ENCODE data around the gene ZNF521.

Gene ZNF521

DNA sequence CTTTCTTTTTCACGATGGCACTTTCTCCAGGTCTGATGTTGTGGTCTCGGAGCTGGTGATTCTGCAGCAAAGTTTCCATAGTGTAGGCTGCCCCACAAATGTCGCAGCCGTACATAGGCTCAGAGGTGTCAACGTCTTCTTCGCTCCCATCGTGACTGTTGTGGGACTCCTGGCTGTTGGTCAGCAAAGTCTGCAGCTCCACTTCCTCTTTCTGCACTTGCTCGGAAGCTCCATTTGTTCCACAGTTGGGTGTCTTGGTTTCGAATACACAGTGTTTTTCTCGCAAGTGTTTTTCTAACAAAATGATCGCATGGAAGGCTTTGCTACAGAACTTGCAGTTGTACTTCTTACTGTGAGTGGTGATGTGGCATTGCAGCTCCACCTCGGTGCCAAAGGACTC lies 126.8 kb downstream of the ZNF521 start:
- no peak for DNase-seq (ENCODE audit: low spot score)

DNA sequence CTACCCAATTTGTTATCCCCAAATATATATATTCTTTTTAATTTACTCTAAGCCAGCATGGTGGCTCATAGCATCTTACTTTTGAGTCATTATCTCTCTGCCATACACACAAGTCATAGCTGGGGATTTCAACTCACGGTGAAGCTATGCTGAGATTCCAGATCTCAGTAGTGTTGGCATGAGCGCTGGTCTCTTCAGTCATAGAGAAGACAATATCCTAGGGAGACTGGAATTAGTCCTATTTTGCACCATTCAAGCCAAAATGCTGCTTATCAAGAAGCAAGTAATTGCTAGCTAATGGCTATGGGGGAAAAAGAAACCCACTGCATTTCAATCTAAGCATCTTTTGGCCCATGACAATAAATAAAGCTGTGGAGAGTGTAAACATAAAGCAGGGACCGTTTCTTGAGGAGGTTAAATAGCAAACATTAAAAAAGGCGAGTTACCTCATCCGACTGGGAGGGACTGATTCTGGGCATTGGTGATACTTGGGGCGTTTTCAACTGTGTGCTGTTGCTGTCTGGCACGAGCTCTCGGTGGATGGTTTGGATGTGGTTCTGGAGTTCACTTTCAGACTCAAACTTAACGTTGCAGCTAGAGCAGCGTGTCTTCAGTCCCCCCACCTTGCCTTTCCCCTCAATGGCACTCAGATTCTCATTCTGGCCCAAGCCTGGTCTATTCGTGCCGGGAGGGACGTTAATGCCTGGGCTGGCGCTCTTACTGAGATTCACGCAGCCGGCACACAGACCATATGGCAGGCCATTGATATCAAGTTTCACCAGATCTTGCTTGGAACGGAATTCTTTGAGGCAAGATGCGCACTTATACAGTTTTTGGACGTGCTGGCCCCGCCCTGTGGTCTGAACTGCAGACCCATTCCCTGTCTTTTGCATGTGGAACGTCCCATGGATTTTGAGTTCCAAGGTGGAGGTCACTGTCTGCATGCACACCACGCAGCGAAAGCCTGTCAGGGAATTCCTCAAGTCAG lies 127.8 kb downstream of the ZNF521 start:
- DNase-seq (ENCODE audit: low spot score) = no peak

DNA sequence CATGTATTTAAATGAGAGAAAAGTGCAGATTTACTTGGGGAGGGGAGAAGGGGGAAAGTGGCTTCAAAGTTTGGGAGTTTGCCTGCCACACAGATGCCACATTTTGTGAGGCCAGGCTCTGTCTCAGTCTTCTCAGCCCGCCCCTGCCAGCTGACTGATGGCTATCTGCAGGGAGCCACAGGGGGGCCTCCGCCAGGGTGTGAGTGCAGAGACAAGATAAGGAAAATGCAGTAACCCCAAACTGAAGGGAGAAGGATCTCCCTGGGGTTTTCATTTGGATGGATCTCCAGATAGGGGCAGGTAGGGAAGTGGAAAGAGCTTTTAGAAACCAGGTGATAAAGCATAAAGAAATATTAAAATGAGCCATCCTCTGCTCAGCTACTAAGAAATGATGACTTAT lies 128.8 kb downstream of the ZNF521 start:
- DNase-seq (ENCODE audit: low spot score) = no peak

DNA sequence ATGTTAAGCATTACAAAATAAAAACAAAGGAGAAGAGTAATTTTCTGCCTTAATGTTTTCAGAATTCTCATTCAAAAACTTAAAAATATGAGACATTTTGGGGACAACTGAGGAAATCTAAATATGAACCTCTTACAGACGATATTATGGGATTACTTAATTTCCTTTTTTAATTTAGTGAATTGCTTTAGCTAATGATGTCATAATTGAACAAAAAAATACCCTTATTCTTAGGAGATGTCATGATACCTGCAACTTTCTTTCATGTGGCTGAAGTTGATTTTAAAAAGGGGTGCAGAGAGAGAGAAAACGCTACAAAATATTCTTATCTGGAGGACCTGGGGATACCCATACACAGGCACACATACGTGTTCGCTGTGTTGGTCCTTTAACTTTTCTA lies 129.3 kb downstream of the ZNF521 start:
- DNase-seq (ENCODE audit: low spot score) = no peak

DNA sequence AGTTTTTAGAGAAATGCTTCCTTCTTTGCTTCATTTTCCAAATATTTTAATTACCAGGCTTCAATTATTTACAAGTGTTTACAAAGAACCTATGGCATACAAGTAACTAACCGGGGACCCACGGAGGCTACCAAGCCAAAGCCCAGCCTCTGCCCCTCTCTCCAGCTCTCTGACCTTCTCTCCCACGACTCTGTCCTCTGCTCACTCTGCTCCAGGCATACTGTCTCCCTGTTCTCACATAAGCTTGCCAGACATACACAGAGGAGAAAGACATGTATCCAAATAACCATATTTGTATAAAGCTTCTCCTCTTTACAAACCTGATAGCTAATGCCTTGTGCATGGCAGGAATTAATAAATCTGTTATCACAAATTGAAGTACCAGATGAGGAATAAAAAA lies 141.3 kb downstream of the ZNF521 start:
- DNase-seq (ENCODE audit: low spot score) = no peak

DNA sequence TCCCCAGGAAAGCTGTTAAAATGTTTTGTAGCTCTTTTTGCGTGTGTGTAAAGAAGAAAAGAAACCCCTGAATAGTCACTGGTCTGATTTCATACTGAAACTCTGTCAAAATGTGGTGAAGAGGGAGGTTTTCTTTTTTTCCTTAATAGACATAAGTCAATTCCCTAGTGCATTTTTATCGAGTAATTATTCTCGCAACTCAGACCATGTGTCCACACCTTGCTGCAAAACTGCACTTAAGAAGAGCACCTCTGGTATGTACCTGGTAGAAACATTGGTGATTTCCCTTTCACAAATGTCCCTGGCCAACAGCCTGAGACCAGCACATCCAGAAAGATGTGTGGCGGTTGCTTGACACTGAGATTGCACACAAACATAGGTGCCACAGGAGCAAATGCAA lies 159.9 kb downstream of the ZNF521 start:
- DNase-seq (ENCODE audit: low spot score) = no peak

DNA sequence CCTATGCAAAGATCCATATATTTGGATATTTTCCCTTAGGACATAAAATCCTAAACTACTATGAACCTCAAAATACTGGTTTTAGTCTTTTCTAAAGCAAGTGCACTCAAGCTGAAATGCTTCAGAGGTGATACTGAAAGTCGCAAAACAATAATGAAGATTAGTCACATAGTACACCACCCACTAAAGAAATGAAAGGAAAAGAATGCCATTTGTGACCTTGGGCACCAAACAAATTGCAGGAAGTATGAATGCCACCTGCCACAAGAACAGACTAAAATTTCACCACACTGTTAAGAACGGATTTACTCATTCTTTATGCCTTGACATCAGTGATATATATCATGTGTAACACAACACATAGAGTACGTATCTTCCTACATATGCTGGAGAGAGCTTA lies 161.5 kb downstream of the ZNF521 start:
- DNase-seq (ENCODE audit: low spot score) = no peak

DNA sequence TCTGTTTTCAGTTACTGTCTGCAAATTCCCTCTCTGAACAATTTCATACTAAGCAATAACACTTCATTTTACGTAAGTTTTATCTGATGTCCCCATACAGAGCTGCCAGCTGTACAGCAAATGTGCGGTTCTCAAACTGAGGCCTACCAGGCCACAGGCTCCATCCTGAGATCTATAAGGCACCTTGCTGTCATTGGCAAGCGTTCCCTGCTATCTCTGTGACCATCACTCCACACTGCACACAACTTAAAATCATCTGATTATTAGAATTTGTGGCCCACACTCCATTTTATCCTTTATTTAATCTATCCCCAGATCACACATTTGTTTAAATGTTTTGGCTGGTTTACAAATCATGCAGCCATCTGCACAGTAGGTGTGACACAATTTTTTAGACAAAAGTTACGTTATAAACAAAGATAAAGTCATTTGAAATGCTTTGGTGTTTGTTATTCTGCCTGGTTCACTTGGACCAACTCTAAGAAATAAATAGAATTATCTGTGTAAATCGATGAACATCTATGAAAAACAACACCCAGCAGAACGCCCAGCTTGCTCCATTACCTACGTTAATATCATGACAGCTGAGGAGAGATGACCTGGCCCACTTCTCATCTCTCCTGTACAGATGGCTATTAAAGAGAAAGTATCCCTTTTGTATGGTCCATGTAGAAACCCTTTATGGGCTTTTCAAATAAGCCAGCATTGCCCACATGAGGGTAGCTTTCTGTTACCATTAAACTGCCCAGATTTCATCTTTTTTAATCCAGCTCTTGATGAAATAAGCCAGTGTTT lies 162.4 kb downstream of the ZNF521 start:
- DNase-seq (ENCODE audit: low spot score) = no peak

DNA sequence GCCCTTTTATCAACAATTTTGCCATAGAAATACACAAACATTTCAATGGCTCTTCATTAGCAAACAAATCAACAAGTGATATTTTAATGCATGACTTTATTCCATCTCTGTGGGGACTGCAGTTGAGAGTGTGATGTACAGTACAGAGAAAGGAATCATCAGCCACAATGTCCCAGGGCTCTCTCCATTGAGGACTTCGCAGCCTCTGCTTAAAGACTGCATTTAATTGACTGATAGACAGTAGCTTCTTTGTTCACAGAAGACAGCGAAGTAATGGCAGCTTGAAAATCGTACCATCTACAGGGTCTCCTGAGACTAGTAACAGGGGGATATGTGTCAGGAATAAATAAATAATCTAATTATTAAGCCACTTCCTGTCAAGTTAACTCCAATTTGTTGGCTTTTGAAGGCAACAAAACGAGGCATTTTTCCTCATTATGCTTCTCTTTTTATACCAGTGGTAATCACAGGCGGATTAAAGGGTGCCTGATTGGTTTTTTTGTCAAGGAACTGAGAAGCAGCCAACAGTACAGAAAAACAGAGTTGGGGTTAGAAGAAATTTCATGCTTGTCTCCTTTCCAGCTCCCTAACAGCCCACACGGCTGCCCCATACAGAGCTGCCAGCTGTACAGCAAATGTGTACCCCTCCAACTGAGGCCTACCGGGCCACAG lies 164.3 kb downstream of the ZNF521 start:
- DNase-seq (ENCODE audit: low spot score) = no peak

DNA sequence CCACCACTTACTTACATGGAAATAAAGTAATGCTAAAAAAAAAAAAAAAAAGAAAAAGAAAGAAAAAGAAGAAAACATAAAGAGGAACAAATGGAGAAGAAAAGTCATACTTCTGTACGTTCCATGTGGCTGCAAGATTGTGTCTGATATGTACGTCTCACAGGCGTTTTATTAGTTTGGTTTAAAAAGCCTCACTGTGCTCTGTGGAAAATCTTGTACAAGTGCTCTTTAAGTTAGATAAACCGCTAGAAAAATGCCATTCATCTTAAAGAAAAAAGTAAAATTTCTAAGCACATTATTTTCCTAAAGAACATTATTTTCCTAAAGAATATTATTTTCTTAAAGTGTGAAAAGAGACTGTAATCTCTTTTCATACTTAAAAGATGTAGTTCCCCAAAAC lies 165.1 kb downstream of the ZNF521 start:
- DNase-seq (ENCODE audit: low spot score) = no peak

DNA sequence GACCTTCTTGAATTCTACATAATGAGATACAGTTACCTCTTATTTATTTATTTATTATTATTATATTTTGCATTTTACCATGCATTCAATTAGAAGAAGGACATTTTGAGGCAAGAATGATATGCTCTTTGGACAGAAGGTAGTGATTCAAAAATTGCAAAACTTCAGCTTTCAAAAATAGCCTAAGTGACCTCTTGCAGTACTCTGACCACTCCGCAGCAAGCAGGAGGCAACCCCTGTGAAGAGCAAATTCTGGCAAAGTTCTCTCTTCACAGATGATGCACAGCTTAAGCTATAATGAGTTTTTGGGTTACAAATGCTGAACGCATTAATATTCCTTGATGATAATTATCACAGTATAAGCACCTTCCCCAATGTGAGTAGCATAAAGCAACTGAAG lies 170.0 kb downstream of the ZNF521 start:
- no peak for DNase-seq (ENCODE audit: low spot score)

DNA sequence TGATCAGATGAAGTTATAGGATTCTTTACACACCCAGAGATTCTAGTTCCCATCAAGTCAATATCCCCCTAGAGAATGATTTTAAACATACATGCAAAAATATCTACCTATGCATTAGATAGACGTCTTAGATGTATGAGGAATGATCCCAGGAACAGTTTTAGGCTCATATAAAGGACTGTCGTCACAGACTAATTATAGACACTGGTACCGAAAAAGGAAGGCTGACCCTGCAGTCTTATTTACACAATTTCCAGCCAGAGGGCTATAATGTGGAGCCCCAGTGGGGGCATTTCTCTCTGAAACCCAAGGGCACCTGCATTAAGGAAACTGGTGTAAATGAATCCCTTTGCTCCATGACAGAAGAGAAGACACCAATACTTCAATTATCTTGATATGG lies 170.4 kb downstream of the ZNF521 start:
- DNase-seq (ENCODE audit: low spot score) = no peak

DNA sequence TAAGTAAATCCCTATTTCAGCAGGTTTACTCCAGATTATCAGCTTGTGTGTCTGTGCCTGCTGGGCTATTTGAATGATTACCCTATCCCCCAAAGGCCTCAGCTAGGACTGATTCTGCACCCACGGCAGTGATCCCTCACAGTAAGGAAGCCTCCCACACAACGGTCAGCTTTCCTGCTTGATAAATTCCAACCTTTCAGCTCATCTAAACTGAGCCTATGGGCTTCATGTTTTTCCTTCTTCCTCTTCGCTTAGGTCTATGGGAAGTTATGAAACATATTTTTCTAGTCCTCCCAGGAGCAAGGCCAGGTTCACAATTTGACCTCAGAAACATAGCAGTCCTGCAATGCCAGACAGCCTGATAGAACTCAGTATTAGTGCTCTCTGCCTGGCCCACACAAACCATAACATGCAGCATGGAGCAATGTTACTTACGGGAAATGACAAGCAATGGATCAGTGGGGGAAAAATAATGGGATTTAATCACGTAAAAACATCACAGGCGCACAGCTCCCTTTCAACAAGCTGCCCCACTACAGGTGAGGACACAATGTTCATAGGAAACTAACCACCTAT lies 170.9 kb downstream of the ZNF521 start:
- DNase-seq (ENCODE audit: low spot score) = no peak

DNA sequence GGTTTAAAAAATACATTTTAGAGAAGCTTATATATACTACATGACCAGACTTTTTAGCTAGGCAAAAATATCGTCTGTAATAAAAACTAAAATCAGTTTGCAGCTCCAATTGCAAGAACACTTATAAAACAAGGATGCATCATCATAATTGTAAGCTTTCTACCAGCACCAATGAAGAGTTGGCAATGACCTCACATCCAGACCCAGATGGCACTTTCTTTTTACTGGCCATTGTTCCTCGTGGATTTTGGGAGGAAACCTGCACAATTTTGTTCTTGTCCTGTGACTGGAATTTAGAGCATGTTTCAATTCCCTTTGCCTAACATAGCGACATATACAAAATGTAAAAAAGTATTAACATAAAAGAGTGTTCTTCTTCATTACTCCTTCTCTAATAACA lies 174.3 kb downstream of the ZNF521 start:
- DNase-seq (ENCODE audit: low spot score) = no peak

DNA sequence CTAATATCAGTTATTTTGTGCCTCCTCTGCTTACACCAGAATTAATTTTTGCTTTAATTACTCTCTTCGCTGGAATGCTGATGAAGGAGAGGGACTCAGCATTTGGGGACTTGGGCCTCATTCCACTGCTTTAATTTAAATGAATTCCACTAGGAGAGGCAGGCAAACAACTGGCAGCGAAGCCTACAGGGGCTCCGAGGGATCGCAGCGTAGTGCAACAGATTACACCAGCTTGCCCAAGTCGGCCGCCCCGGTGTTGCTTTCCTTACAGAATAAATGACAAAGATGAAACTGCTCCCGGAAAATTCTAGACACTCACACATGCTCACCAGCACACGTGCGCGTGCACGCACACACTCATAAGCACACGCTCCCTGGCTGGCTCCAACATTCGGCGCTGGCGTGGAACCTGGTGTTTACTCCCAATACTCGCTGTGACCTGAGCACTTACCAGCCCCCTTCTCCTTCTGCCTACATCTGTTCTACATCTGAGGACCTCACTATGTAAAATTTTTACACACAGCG lies 175.4 kb downstream of the ZNF521 start:
- DNase-seq (ENCODE audit: low spot score) = no peak

DNA sequence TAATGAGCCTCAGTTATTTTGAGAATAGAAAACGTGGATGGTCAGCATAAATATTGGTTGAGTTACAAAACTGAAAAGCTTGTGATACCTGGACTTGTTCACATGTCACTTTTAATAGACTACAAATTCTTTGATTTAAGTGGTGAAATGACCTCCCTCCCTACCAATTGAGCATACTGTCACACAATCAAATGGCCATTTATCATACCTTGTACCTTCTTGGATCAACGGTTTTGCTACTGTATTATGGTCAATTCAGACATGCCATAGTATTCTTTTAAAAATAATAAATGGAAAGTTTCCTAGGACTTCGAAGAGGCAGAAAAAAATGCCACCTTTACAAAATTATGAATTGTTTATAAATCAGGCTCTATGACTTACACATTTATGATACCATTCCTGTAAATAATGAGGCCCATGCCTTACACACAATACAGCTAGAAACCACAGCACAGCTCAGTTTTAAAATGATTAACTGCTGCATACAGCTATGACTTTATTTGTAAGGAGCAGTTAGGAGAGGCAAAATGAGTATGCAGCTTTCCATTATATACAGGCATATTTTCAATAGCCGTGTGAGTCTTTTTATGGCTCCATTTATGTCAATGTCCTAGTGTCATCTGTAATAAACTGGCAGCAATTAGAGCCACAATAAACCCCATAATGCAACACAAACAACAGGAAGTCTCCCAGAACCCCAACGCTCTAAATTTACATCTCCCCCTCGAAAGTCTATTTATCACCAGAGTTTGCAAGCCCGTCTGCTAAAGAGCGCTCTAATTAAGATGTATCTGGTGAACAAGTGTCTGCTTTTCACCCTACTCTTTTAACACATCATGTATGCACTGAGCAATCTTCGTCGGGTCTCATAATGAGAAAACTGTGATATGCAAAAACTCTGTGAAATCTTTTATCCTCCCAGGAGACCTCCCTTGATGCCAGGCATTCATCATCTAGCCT lies 176.1 kb downstream of the ZNF521 start:
- DNase-seq (ENCODE audit: low spot score) = no peak

DNA sequence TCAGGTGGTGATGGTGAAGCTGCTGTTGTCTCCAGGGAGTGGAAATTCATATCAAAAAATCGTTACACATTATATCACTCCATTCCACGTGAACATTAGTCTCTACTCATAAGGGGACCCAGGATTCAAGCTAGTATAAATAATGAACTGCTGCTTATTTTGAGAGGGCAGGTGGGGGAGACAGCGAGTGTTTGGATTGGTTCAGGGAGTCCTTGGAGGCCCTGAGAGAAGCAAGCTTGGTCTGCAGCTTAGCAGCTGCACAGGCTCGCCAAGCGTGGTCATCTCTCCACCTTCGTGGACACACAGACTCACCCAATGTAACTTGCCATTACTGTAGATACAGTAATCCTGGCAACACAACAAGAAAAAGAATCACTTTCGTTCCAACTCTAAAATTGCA lies 177.6 kb downstream of the ZNF521 start:
- no peak for DNase-seq (ENCODE audit: low spot score)

DNA sequence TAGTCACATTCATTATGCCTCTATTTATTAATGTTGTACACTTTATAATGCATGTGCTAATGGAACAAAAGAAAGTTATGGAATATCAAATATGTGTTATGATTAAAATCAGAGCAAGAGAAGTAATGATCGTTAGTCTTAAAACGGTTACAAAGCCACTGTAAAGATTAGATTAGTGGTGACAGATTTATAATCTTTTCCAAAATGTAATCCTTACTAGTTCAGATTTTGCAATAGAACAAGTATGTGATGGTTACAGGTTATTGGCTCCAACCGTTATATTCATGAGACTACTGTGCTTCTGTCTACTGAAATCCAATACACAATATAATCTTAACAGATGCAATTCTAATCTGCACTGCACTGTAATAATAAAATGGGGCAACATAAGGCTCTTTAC lies 180.6 kb downstream of the ZNF521 start:
- no peak for DNase-seq (ENCODE audit: low spot score)

DNA sequence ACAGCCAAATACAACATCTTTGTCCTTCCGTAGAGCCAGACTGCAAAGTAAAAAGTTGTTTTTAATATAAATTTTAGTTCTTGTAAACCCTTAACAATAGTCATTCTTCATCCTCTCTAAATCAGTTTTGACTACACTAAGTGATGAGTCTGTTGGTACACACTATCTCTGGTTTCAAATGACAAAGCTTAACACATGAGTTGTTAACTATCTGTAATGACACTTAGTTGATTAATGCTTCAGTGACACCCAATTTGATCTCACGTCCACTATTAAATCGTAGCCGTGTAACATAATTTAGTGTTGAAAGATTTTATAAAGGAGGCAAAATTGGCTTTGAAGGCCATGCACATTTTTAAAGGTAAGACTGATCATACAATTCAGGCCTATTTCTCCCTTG lies 181.6 kb downstream of the ZNF521 start:
- DNase-seq (ENCODE audit: low spot score) = no peak

DNA sequence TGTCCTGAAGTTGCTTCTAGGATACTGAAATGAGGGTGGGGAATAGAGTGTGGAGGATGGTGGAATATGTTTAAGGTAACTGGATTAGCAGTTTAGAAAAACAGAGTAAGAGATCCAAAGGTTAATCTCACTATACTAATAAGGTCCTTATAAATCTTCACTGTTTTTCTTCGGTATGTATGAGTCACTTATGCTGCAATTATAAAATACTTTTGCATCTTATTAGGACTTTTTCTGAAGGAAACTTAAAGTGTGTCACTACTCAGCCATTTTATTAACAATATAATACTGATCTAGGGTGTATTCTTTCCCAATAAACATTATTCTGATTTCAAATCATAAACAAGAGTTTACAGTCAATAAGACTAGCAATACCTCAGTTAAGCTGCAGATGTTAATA lies 182.3 kb downstream of the ZNF521 start:
- no peak for DNase-seq (ENCODE audit: low spot score)
